T-helper 2 cell (primary cell): ENCODE measurements around the gene COL8A1.
A peak's percentile ranks its signal among the peaks of the same experiment; 100 is the strongest.

Experiments used
- DNase-seq, 5 experiments: peaks; one replicate each; pipeline versions ENCODE4 v3.0.0 to v3.0.0-alpha.2; 2012 to 2022

COL8A1 gene

DNA sequence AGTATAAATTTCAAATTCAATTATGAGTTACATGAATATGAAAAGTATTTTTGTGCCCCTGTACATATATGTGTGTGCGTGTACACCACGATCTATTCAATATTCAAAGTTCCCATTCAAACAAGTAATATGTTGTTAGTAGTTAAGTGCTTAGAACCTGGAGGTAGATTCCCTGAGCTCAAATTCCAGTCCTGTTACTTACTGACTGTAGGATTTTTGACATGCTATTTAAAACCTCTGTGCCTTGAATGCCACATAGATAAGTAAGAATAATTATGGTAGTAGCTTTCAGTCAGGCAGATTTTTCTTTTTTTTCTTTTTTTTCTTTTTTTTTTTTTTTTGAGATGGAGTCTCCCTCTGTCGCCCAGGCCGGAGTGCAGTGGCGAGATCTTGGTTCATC lies 126.0 kb downstream of the COL8A1 start:
- DNase-seq = no peak

DNA sequence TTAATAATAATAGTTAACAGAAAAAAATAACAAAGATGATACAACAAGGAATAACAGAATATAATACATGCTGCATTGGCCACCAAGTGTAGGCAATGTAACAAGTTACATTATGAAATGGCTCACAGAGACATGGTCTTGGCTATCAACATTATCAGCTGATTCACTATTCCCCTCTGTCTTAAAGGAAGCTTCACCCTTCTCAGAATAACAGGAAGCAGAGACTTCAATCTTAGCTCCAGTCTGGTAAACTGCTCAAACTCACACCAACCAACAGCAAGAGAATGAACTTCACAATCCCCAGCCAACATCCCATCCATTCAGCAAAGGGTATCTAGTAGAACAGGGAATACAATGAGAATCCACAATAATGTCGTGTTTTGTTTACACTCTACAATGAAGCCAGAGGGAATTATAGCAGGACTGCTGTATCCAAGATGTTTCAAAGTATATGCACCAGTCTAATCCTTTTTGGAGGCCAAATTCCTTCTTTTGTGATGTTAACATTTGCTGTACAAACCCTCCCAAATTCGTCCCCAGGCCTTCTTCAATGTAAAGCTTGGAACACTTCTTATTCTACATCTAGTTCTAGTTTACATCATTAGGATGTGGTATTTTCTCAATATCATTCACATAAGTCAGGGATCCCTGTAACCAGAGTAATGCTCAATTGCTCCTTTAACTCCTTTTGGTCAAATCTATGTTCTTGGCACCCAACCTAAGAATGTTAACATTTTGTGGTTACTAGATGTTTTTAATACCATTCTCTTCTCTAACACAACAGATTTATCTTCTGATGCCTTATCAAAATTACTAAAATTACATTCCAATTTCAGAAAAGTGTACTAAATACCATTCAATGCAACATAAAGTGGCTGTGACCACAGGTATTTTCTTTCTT lies 126.9 kb downstream of the COL8A1 start:
- no peak for DNase-seq

DNA sequence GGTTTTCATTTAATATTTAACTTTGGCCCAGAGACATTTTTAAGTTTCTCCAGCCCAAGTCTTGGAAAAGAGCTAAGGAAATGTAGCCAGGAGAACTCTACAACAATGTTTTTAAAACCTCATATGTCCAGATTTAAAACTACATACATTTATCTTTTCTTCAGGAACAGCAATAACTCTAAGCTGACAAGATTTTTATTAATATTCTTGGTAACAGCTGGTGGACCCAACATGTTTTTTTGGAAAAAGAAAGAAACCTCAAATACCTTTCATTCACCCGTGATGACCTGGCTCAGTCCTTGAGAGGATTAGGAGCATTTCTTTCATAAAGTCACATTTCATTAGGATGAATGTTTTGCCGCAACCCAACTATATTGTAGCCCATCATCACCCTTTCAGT lies 128.9 kb downstream of the COL8A1 start:
- DNase-seq = no peak

DNA sequence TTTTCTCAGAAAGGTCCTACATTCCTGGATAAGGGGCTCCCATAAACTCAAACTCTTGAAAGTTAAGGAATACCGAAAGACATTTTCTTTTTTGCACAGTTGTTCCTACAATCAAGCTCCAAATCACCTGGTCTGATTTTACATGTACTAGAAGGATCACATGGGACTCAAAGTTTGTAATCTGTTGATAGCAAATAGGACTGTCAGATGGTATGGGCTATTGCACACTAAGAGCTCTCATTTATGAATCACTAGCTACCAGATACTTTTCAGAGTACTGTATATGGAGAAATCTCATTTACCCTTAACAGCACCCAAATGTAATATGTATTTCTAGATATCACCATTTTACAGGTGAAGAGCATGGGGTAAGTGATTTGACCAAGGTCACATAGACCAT lies 129.7 kb downstream of the COL8A1 start:
- DNase-seq = no peak

DNA sequence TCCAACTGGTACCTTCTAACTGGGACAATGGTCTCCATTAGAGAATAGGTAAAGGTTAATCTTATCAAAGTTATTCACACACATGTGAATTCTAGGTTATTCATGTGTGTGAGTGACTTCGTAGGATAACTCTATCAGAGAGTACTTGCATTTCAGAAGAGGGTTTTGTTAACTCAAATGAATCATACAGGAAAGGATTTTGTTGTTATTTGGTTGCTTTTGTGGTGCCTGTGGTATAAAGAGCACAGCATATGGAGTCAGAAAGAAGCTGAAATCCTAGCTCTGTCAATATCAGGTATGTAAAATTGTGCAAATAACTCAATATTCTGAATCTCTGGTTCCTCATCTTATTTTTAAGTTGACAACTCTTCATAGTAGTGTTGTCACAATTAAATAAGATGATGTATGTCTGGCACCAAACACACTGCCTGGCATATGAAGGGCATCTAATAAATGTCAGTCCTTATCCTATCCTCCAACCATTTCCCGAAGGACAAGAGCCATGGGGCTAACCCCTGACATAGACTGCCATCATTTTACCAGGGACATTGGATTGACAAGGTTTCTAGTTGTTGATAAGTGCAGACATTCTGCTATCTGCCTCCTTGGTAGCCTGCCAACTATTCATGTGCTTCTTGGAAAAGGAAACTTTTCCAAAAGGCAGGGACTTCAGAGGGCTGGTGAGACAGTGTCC lies 130.6 kb downstream of the COL8A1 start:
- no peak for DNase-seq

DNA sequence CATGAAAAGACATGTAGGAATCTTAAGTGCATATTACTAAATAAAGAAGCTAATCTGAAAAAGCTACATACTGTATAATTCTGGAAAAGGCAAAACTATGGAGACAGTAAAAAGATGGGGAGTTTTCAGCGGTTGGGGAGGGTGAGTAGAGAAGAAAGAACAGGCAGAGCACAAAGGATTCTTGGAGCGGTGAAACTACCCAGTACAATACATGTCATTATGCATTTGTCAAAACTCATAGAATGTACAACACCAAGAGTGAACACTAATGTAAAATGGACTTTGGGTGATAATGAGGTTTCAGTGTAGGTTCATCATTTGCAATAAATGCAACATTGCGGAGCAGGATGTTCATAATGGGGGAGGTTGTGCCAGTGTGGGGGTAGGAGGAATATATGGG lies 133.8 kb downstream of the COL8A1 start:
- DNase-seq = no peak

DNA sequence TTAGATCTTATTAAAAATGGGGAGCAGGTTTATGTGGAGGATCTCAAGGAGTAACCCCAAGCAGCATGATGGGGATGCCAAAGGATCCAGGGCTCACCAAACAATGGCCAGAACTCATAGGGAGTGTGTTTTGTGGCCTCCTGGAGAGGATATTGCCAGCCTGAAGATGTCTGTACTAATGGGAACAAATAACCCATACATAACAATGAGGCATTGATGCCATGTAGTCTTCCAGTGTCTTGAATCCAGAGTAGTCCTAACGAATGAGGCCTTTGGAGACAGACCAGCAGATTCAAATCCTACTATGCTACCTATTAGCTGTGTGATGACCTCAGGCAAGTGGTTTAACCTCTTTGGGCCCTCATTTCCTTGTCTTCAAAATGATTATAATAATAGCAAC lies 134.3 kb downstream of the COL8A1 start:
- DNase-seq = no peak

DNA sequence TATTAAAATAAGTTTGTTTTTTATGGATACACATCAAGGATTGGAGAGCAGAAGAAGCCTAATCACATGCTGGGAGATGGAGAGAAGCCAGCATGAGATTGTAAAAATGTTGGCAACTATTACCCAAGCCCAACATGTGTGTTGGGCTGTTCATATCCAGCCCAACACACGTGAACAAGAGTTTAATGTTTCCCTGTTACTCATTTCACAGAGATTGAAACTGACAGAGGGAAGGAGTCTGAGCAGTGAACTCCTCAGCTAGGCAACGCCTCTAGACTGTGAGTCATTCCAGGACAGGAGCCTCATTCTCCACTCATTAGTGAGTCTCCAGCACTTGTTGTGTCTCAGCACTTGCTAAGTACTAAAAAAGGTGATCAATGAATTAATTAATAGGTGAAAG lies 136.1 kb downstream of the COL8A1 start:
- DNase-seq = peak in 1 of 5 experiments; percentile 39

DNA sequence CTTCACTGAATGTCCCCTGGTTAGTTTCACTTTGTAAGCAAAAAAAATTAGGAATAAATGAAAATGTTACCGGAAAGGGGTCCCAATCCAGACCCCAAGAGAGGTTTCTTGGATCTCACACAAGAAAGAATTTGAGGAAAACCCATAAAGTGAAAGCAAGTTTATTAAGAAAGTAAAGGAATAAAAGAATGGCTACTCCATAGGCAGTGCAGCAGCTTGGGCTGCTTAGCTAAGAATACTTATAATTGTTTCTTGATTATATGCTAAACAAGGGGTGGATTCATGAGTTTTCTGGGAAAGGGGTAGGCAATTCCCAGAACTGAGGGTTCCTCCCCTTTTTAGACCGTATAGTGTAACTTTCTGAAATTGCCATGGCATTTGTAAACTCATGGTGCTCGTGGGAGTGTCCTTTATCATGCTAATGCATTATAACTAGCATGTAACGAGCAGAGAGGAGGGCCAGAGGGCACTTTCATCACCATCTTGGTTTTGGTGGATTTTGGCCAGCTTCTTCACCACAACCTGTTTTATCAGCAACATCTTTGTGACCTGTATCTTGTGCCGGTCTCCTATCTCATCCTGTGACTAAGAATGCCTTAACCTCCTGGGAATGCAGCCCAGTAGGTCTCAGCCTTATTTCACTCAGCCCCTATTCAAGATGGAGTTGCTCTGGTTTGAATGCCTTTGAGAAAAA lies 138.3 kb downstream of the COL8A1 start:
- DNase-seq = no peak

DNA sequence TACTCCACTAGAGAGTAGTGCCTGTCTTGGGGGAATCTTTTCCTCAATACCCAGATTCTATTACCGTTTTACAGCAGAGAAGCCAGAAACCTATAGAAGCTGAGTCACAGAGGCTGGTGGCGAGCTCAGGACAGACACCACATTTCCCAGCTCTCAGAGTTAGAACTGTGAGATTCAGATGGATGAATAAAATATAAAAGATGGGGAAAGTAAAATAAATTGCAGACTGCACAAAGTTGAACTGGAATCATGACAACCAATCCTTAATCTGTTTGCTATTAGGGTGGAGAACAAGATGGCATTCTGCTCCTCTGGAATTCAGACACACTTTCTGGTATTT lies 138.8 kb downstream of the COL8A1 start:
- DNase-seq = no peak

DNA sequence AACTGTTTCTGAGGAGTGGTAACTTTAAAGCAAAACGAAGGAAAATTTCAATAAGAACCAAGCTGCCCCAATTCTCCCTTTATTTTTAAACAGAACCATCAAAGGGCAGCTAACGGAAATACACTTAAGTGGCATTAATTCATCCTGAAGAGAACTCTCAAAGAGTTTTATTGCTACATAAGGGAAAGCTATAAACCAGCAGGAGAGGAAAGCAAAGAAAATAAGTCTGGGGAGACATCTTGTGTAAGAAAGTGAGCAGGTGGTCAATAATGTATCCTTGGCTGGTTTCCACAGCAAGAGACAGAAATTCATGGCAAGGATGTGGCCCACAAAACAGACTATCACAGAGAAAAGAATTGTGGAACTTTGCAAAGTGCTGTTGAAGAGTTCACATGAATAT lies 139.3 kb downstream of the COL8A1 start:
- no peak for DNase-seq

DNA sequence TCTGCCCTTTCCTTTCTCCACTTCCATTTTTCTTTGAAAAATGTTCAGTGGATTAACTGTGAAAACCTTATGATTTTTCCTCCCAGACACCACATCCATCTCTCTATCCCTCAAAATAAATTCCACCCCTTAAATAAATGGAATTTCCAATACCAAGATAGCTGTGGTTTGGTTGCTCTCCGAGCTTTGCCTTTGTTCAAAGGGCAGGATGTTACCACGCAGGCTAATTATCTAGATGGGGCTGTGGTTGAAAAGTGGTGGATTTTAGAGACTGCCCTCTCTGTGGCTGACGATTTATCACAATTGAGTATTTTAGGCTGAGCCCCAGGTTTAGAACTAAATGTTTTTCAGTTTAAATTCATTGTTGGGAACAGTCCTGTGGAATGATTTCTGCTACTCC lies 142.4 kb downstream of the COL8A1 start:
- DNase-seq = peak in 1 of 5 experiments; percentile 5

DNA sequence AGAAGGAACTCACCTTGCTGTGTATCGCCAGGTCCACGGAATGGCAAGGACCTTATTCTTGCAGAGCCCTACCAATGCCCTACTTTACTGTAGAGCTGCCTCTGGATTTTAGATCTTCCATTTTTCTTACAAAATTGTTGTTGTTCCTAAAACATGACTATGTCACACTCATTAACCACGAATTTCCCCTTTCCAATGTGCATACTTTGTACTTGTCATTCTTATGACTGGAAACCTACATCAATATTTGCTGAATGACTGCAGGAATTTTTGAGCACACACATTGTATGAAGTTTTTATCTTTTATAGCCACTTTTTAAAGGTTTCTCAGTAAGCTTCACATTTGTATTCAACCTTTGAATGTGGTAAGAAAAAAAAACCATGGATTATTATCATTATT lies 143.4 kb downstream of the COL8A1 start:
- no peak for DNase-seq

DNA sequence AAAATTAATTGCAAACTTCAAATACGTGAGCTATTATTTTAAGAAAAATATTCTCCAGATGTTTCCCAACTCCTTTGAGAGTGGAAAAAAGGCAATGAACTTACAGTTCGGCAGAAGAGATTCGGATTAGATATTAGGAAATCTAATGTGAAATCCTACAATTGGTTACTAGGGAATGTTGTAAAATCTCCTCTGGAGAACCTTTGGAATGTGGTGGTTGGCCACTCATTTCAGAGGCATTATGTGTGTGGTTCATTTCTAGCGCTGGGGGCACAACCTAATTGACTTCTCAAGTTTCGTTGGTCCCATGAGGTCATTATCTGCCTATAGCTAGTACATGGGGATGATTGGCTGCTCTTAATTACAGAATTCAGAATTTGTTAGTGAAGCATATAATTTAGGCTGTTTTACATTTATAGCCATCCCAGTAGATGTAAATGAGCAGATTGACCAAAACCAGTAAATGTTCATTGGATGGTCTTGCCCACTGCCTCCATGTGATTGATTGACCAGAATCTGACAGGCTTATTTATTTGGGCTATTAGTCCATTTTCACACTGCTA lies 144.7 kb downstream of the COL8A1 start:
- DNase-seq = no peak

DNA sequence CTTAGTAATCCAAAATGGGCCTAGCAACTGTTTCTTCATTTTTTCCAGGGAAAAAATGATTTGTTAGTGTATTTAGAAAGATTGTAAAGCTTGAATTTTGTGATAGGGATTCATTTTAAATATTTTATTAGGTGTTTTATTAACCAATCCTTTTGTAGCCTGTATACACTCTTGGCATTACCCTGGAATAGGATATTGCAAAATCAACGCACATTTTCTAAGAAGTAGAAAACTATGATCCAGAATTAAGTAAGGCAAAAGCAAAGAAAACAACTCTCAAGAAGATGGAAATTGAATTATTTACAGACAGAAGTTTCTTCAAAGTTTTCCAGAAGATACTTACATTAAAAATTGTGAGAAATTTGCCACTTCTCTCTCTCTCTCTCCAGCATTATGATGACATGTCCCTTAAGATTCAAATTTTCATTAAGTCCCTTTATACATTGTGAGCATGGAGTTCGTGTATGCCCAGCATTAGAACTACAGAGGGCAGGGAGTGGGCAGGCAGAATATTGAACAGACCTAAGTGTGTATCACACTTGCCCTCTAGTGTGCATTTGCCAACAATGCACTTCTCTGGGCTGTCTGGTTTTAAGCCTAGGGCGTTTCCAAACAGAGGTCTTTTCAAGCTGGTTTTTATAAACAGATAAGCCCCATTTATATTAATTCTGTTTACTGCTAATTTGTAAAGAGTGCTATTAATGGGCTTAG lies 150.8 kb downstream of the COL8A1 start:
- peak in 1 of 5 experiments; percentile 28 for DNase-seq

DNA sequence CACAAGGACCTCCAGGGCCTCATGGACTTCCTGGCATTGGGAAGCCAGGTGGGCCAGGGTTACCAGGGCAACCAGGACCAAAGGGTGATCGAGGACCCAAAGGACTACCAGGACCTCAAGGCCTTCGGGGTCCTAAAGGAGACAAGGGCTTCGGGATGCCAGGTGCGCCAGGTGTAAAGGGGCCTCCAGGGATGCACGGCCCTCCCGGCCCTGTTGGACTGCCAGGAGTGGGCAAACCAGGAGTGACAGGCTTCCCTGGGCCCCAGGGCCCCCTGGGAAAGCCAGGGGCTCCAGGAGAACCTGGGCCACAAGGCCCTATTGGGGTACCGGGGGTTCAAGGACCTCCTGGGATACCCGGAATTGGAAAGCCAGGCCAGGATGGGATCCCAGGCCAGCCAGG lies 156.1 kb downstream of the COL8A1 start:
- no peak for DNase-seq

DNA sequence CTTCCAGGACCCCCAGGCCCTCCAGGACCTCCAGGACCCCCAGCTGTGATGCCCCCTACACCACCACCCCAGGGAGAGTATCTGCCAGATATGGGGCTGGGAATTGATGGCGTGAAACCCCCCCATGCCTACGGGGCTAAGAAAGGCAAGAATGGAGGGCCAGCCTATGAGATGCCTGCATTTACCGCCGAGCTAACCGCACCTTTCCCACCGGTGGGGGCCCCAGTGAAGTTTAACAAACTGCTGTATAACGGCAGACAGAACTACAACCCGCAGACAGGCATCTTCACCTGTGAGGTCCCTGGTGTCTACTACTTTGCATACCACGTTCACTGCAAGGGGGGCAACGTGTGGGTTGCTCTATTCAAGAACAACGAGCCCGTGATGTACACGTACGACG lies 157.2 kb downstream of the COL8A1 start:
- no peak for DNase-seq

DNA sequence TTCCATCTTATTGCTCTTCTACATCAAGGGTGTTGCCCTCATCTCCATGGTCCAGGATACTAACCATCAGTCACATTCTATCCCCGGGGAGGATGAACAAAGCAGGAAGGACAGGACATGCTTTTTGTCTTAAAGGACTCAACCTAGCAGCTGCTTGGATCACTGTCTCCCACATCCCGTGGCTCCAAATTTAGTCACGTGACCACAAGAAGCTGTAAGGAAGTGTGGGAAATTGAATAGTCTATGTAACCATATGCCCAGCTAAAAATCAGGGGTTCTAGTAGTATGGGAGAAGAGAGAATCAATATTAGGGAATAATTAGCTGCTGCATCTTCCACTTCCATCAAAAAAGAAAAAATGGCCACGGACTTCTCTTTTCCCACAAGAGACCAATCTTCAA lies 161.0 kb downstream of the COL8A1 start:
- DNase-seq = no peak

DNA sequence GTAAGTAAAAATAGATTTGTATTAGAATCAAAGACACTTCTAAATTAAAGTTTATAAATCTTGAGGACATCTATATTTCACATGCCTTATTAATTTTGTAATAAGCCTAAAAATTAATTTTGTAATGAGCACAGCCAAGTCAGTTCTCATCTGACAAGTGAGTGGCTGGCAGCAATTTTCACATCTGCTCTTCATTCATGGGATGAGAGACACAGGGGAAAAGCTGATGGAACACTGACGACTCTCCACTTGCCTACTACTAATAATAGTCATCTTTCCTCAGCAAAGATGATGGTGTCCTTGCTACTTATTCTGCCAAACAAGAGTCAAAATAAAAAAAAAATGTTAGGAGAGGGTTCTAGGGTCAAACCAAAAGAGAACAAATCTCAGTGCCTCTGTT lies 164.9 kb downstream of the COL8A1 start:
- DNase-seq = no peak

DNA sequence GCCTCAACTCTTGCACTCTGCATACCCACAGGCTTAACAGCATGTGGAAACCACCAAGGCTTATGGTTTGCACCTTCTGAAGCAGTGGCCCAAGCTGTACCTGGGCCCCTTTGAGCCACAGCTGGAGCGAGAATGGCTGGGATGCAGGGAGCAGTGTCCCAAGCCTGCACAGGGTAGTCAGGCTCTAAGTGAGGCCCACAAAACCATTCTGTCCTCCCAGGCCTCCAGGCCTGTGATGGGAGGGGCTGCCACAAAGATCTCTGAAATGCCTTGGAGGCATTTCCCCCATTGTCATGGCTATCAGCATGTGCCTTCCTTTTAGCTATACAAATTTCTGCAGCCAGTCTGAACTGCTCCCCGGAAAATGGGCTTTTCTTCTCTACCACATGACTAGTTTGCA lies 166.8 kb downstream of the COL8A1 start:
- DNase-seq = no peak

DNA sequence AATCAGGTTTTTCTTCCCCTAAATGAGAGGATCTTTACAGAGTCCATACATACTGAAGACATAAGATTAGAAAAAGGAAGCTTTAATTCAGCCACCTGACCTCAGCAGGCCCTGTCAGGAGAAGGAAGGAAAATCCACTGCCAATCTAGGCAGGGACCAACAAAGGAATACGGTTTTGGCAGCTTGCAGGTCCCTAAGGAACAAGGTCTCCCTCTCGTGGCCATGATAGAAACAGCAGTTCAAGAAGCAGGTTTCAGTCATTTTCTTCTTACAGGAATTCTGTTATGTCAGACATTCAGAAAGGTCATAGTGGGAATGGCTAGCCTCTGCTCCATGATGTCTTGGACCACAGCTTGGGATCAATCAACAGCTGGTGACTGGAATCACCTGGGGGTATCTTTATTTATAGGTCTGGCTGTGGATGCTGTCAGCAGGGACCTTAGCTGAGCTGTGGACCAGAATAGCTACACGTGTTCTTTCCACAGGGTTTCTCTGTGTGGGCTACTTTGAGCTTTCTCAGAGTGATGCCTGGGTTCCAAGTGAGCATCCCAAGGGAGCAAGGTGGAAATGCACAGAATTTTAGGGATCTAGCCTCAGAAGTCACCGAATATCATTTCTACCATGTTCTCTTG lies 169.9 kb downstream of the COL8A1 start:
- peak in 3 of 5 experiments; percentile 8 to 47 (median 18) for DNase-seq

DNA sequence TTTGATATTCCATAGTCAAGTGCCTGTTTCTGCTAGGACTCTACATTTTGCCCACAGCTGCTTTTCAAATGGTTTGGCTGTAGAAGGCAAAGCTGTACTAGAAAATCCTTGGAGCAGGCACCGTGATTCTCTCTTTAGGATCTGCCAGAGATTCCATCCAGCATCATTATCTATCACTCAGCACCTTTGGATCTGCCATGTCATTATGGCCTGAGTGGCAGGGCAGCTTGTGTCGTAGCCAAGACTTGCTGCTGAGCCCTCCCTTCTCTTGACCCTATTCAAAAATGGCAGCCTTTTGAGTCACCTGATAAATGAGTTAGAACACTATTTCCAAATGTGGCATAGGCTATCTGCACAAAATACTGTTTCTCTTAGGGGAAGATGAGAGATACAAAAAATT lies 171.2 kb downstream of the COL8A1 start:
- no peak for DNase-seq
